ENCODE measurements around the gene NRXN3.
A peak's percentile ranks its signal among the peaks of the same experiment; 100 is the strongest.

Gene NRXN3

GRCh38 chr14:78156196-78156595 is 14.0 kb upstream of the NRXN3 start:
- no peaks in the 10 kb centered on the region for H3K4me1 Mint-ChIP-seq
- peaks cover 3% of the 10 kb centered on the region for H3K9me3 Mint-ChIP-seq
- H3K27ac Mint-ChIP-seq: no peak overlapping the region
- no peak for DNase-seq (ENCODE audit: low spot score in 2 of 2)
- H3K4me3 Mint-ChIP-seq: no peak overlapping the region
- ATAC-seq: no peak
- no peaks in the 10 kb centered on the region for H3K36me3 Mint-ChIP-seq

- Mint-ChIP-seq H3K9me3 (peaks cover 3% of the 10 kb centered on the region), H3K4me1 (no peaks in the 10 kb centered on the region), H3K27ac (no peak overlapping the region), H3K36me3 (no peaks in the 10 kb centered on the region), H3K4me3 (no peak overlapping the region)
- ATAC-seq: no peak
- DNase-seq (ENCODE audit: low spot score in 2 of 2): no peak
These were observed 12.4 kb upstream of the NRXN3 start for GRCh38 chr14:78157494-78158437.

GRCh38 chr14:78162202-78162601 is 8.0 kb upstream of the NRXN3 start:
- DNase-seq (ENCODE audit: low spot score in 2 of 2) (no peak), ATAC-seq (no peak)

GRCh38 chr14:78164226-78164853 is 5.8 kb upstream of the NRXN3 start:
- no peak overlapping the region for H3K27ac Mint-ChIP-seq
- H3K9me3 Mint-ChIP-seq: peaks cover 3% of the 10 kb centered on the region
- H3K36me3 Mint-ChIP-seq: no peaks in the 10 kb centered on the region
- ATAC-seq (peak; percentile 20), DNase-seq (ENCODE audit: low spot score in 2 of 2) (no peak)
- H3K4me3 Mint-ChIP-seq: no peak overlapping the region
- H3K4me1 Mint-ChIP-seq: no peaks in the 10 kb centered on the region

More at GRCh38 chr14:78162202-78162601, 8.0 kb upstream of the NRXN3 start:
- Mint-ChIP-seq H3K4me3 (no peak overlapping the region), H3K36me3 (no peaks in the 10 kb centered on the region), H3K4me1 (no peaks in the 10 kb centered on the region), H3K27ac (no peak overlapping the region), H3K9me3 (peaks cover 3% of the 10 kb centered on the region)

- Mint-ChIP-seq H3K27ac (no peak overlapping the region), H3K4me1 (no peaks in the 10 kb centered on the region)
- ATAC-seq: no peak
These were observed 2.3 kb downstream of the NRXN3 start for GRCh38 chr14:78172428-78172827.

GRCh38 chr14:78173346-78174035 is 3.3 kb downstream of the NRXN3 start:
- no peaks in the 10 kb centered on the region for H3K36me3 Mint-ChIP-seq
- H3K9me3 Mint-ChIP-seq: no peaks in the 10 kb centered on the region
- DNase-seq (ENCODE audit: low spot score in 2 of 2): no peak
- H3K27ac Mint-ChIP-seq: no peak overlapping the region
- H3K4me3 Mint-ChIP-seq: no peak overlapping the region
- no peaks in the 10 kb centered on the region for H3K4me1 Mint-ChIP-seq
- no peak for ATAC-seq

More at GRCh38 chr14:78172428-78172827, 2.3 kb downstream of the NRXN3 start:
- DNase-seq (ENCODE audit: low spot score in 2 of 2): no peak
- Mint-ChIP-seq H3K36me3 (no peaks in the 10 kb centered on the region), H3K9me3 (no peaks in the 10 kb centered on the region), H3K4me3 (no peak overlapping the region)

GRCh38 chr14:78175412-78175811 is 5.2 kb downstream of the NRXN3 start:
- H3K27ac Mint-ChIP-seq: no peak overlapping the region
- ATAC-seq: no peak
- no peaks in the 10 kb centered on the region for H3K36me3 Mint-ChIP-seq
- no peak overlapping the region for H3K4me3 Mint-ChIP-seq
- DNase-seq (ENCODE audit: low spot score in 2 of 2): no peak
- no peaks in the 10 kb centered on the region for H3K9me3 Mint-ChIP-seq
- no peaks in the 10 kb centered on the region for H3K4me1 Mint-ChIP-seq

GRCh38 chr14:78178071-78178470 is 7.9 kb downstream of the NRXN3 start:
- DNase-seq (ENCODE audit: low spot score in 2 of 2) (no peak), ATAC-seq (no peak)
- no peaks in the 10 kb centered on the region for H3K4me1 Mint-ChIP-seq
- no peak overlapping the region for H3K27ac Mint-ChIP-seq
- H3K4me3 Mint-ChIP-seq: no peak overlapping the region
- no peaks in the 10 kb centered on the region for H3K9me3 Mint-ChIP-seq
- H3K36me3 Mint-ChIP-seq: no peaks in the 10 kb centered on the region

GRCh38 chr14:78178971-78179370 is 8.8 kb downstream of the NRXN3 start:
- no peak overlapping the region for H3K4me3 Mint-ChIP-seq
- ATAC-seq: no peak
- H3K27ac Mint-ChIP-seq: no peak overlapping the region
- DNase-seq (ENCODE audit: low spot score in 2 of 2): no peak
- H3K9me3 Mint-ChIP-seq: no peaks in the 10 kb centered on the region
- no peaks in the 10 kb centered on the region for H3K36me3 Mint-ChIP-seq
- no peaks in the 10 kb centered on the region for H3K4me1 Mint-ChIP-seq

- H3K4me1 Mint-ChIP-seq: no peaks in the 10 kb centered on the region
- no peak for DNase-seq (ENCODE audit: low spot score in 2 of 2)
- H3K4me3 Mint-ChIP-seq: no peak overlapping the region
- H3K9me3 Mint-ChIP-seq: no peaks in the 10 kb centered on the region
- H3K27ac Mint-ChIP-seq: no peak overlapping the region
- ATAC-seq: no peak
- H3K36me3 Mint-ChIP-seq: no peaks in the 10 kb centered on the region
These were observed 11.1 kb downstream of the NRXN3 start for GRCh38 chr14:78181270-78181669.

GRCh38 chr14:78182722-78183121 is 12.5 kb downstream of the NRXN3 start:
- H3K4me3 Mint-ChIP-seq: no peak overlapping the region
- no peaks in the 10 kb centered on the region for H3K9me3 Mint-ChIP-seq
- H3K36me3 Mint-ChIP-seq: no peaks in the 10 kb centered on the region
- no peaks in the 10 kb centered on the region for H3K4me1 Mint-ChIP-seq
- no peak overlapping the region for H3K27ac Mint-ChIP-seq
- DNase-seq (ENCODE audit: low spot score in 2 of 2) (no peak), ATAC-seq (no peak)

GRCh38 chr14:78184157-78184556 is 14.0 kb downstream of the NRXN3 start:
- no peak overlapping the region for H3K27ac Mint-ChIP-seq
- H3K4me1 Mint-ChIP-seq: no peaks in the 10 kb centered on the region
- H3K36me3 Mint-ChIP-seq: no peaks in the 10 kb centered on the region
- no peaks in the 10 kb centered on the region for H3K9me3 Mint-ChIP-seq
- DNase-seq (ENCODE audit: low spot score in 2 of 2) (no peak), ATAC-seq (no peak)
- H3K4me3 Mint-ChIP-seq: no peak overlapping the region

GRCh38 chr14:78186277-78186676 is 16.1 kb downstream of the NRXN3 start:
- no peak overlapping the region for H3K4me3 Mint-ChIP-seq
- H3K4me1 Mint-ChIP-seq: no peaks in the 10 kb centered on the region
- no peaks in the 10 kb centered on the region for H3K9me3 Mint-ChIP-seq
- H3K36me3 Mint-ChIP-seq: no peaks in the 10 kb centered on the region
- ATAC-seq (no peak), DNase-seq (ENCODE audit: low spot score in 2 of 2) (no peak)
- no peak overlapping the region for H3K27ac Mint-ChIP-seq

GRCh38 chr14:78188882-78189281 is 18.7 kb downstream of the NRXN3 start:
- Mint-ChIP-seq H3K36me3 (no peaks in the 10 kb centered on the region), H3K27ac (no peak overlapping the region), H3K4me3 (no peak overlapping the region), H3K4me1 (no peaks in the 10 kb centered on the region), H3K9me3 (no peaks in the 10 kb centered on the region)
- no peak for ATAC-seq
- no peak for DNase-seq (ENCODE audit: low spot score in 2 of 2)

- H3K27ac Mint-ChIP-seq: no peak overlapping the region
- no peak overlapping the region for H3K4me3 Mint-ChIP-seq
- no peaks in the 10 kb centered on the region for H3K36me3 Mint-ChIP-seq
- DNase-seq (ENCODE audit: low spot score in 2 of 2) (no peak), ATAC-seq (no peak)
- no peaks in the 10 kb centered on the region for H3K4me1 Mint-ChIP-seq
- no peaks in the 10 kb centered on the region for H3K9me3 Mint-ChIP-seq
These were observed 25.3 kb downstream of the NRXN3 start for GRCh38 chr14:78195431-78195830.
